ENCODE results near the gene BAK1. TPM values are rescaled to one million over a fixed set of nuclear protein-coding genes. Genes with fewer than 3 reads are reported as not detected.
A peak's percentile ranks its signal among the peaks of the same experiment; 100 is the strongest.

Gene BAK1
- total and polyA plus RNA-seq, 2 of the 13 experiments (the other 11 are each of a cell fraction or from before 2014, with no cell fraction given): 15.0 to 23.8 TPM

DNA sequence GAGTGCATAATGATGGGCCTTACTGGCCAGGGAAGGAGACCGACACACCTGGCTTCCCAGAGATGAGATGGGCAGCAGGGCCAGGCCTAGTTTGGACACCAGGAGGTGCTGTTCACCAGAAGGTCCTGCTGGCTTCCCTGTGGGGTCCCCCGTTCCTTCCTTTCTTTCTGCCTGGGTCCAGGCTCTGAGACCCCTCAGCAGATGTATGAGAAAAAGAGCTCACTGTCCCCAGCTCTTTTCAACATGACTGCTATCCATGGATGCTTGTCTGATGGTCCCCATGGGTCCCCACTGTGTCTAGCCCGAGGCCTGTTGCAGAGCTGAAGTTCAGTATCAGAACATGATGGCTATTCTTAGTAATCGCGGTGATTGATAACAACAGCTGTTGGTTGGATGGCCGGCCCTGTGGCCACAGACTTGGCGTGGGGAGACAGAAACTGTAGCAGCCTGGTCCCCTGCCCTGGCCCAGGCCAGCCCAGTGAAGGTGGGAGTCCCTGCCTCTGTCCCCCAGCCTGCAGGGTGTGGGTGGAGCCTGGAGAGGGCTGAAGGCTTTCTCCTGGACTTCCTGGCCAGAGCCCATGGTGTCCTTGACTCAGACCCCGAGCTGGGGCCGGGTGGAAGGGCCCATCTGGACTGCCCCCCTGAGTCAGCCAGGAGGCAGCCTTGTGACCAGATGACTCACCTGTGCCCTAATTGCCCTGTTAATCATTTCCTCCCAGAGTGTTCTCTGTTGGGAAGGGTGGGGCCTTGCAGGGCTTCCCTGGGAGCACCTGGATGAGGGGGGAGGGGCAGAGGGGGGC, 9.9 kb upstream of the BAK1 start (continued):
- TF ChIP-seq, protein P1, sequence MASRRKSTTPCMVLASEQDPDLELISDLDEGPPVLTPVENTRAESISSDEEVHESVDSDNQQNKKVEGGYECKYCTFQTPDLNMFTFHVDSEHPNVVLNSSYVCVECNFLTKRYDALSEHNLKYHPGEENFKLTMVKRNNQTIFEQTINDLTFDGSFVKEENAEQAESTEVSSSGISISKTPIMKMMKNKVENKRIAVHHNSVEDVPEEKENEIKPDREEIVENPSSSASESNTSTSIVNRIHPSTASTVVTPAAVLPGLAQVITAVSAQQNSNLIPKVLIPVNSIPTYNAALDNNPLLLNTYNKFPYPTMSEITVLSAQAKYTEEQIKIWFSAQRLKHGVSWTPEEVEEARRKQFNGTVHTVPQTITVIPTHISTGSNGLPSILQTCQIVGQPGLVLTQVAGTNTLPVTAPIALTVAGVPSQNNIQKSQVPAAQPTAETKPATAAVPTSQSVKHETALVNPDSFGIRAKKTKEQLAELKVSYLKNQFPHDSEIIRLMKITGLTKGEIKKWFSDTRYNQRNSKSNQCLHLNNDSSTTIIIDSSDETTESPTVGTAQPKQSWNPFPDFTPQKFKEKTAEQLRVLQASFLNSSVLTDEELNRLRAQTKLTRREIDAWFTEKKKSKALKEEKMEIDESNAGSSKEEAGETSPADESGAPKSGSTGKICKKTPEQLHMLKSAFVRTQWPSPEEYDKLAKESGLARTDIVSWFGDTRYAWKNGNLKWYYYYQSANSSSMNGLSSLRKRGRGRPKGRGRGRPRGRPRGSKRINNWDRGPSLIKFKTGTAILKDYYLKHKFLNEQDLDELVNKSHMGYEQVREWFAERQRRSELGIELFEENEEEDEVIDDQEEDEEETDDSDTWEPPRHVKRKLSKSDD (CRISPR knock-in tag; IDR thresholded peaks at IDR 0.05; ENCODE audit: low read depth): no peak
- TF ChIP-seq ZNF746 (CRISPR knock-in tag; IDR thresholded peaks at IDR 0.05) (peak; percentile 51; the same call in 1 of the 2 replicates), ZNF75D (CRISPR knock-in tag; IDR thresholded peaks at IDR 0.05; ENCODE audit: borderline replicate concordance) (no peak), KDM3A (CRISPR knock-in tag; IDR thresholded peaks at IDR 0.05; ENCODE audit: low read depth) (no peak), HDAC2 (CRISPR knock-in tag; IDR thresholded peaks at IDR 0.05) (0 out of 2 replicates have a peak, but pooled peaks have one; percentile 35), IKZF4 (CRISPR knock-in tag; IDR thresholded peaks at IDR 0.05; ENCODE audit: borderline replicate concordance, low read depth, not compliant biosample characterization) (peak; percentile 9), CAMTA2 (CRISPR knock-in tag; IDR thresholded peaks at IDR 0.05; ENCODE audit: borderline replicate concordance) (peak; percentile 86; the same call in 1 of the 2 replicates), ZNF552 (CRISPR knock-in tag; IDR thresholded peaks at IDR 0.05; ENCODE audit: borderline replicate concordance) (no peak), CREB1 (IDR thresholded peaks at IDR 0.05) (0 out of 2 replicates have a peak, but pooled peaks have one; percentile 6), CREB1 (CRISPR knock-in tag; IDR thresholded peaks at IDR 0.05) (no peak)
- TF ChIP-seq, protein P2, sequence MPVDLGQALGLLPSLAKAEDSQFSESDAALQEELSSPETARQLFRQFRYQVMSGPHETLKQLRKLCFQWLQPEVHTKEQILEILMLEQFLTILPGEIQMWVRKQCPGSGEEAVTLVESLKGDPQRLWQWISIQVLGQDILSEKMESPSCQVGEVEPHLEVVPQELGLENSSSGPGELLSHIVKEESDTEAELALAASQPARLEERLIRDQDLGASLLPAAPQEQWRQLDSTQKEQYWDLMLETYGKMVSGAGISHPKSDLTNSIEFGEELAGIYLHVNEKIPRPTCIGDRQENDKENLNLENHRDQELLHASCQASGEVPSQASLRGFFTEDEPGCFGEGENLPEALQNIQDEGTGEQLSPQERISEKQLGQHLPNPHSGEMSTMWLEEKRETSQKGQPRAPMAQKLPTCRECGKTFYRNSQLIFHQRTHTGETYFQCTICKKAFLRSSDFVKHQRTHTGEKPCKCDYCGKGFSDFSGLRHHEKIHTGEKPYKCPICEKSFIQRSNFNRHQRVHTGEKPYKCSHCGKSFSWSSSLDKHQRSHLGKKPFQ (CRISPR knock-in tag; IDR thresholded peaks at IDR 0.05; ENCODE audit: insufficient replicate concordance): peak; percentile 44
- TF ChIP-seq, protein P3, sequence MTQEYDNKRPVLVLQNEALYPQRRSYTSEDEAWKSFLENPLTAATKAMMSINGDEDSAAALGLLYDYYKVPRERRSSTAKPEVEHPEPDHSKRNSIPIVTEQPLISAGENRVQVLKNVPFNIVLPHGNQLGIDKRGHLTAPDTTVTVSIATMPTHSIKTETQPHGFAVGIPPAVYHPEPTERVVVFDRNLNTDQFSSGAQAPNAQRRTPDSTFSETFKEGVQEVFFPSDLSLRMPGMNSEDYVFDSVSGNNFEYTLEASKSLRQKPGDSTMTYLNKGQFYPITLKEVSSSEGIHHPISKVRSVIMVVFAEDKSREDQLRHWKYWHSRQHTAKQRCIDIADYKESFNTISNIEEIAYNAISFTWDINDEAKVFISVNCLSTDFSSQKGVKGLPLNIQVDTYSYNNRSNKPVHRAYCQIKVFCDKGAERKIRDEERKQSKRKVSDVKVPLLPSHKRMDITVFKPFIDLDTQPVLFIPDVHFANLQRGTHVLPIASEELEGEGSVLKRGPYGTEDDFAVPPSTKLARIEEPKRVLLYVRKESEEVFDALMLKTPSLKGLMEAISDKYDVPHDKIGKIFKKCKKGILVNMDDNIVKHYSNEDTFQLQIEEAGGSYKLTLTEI (CRISPR knock-in tag; conservative IDR thresholded peaks at IDR 0.05): no peak
- TF ChIP-seq, protein P4, sequence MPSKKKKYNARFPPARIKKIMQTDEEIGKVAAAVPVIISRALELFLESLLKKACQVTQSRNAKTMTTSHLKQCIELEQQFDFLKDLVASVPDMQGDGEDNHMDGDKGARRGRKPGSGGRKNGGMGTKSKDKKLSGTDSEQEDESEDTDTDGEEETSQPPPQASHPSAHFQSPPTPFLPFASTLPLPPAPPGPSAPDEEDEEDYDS (CRISPR knock-in tag; IDR thresholded peaks at IDR 0.05): peak; percentile 2; the same call in 1 of the 2 replicates
- TF ChIP-seq, protein P5, sequence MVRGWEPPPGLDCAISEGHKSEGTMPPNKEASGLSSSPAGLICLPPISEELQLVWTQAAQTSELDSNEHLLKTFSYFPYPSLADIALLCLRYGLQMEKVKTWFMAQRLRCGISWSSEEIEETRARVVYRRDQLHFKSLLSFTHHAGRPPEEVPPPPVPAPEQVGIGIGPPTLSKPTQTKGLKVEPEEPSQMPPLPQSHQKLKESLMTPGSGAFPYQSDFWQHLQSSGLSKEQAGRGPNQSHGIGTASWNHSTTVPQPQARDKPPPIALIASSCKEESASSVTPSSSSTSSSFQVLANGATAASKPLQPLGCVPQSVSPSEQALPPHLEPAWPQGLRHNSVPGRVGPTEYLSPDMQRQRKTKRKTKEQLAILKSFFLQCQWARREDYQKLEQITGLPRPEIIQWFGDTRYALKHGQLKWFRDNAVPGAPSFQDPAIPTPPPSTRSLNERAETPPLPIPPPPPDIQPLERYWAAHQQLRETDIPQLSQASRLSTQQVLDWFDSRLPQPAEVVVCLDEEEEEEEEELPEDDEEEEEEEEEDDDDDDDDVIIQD (CRISPR knock-in tag; IDR thresholded peaks at IDR 0.05; ENCODE audit: low read depth): peak; percentile 24; the same call in 1 of the 2 replicates
- TF ChIP-seq, protein P6, sequence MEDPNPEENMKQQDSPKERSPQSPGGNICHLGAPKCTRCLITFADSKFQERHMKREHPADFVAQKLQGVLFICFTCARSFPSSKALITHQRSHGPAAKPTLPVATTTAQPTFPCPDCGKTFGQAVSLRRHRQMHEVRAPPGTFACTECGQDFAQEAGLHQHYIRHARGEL (CRISPR knock-in tag; IDR thresholded peaks at IDR 0.05): no peak

All from HepG2 (cell line).